Fibroblast of lung (primary cell): ENCODE results near the gene CTBP2.

Source experiments
- CTCF ChIP-seq, 2 donors: IDR thresholded peaks in 1 of 2; conservative IDR thresholded peaks in 1 of 2; 1 replicate in 1 of 2; 2 replicates in 1 of 2; pipeline ENCODE4 v1.5.1; 2011 to 2012; ENCODE audit warnings: low read length in 2 of 2, control low read depth in 1 of 2, inconsistent platforms in 1 of 2, low read depth in 1 of 2, mild to moderate bottlenecking in 1 of 2
- EZH2 ChIP-seq: IDR thresholded peaks from 2 replicates; pipeline ENCODE4 v1.5.1; 2012; ENCODE audit warnings: low read length, control low read depth, mild to moderate bottlenecking; ENCODE audit errors: missing control alignments

- no peak for TF ChIP-seq CTCF (conservative IDR thresholded peaks at IDR 0.05 in 1 of 2, IDR thresholded peaks at IDR 0.05 in 1 of 2; ENCODE audit: low read depth in 1 of 2, low read length in 2 of 2)
- no peak for TF ChIP-seq EZH2
Observed at GRCh38 chr10:125153703-125154490, 6.5 kb downstream of the CTBP2 start.
